T-helper 1 cell treated with Interleukin-12 subunit alpha and Interleukin-12 subunit beta and Interleukin-4 antibody, amounts not matched to agents 30 μg/mL and 1 μg/mL, for 36 hours (primary cell): ENCODE data around the gene CRACR2A.

Source experiments
- H3K27ac Mint-ChIP-seq: one replicate; pipeline ENCODE4 v1.8.0; 2021; ENCODE audit warnings: mild to moderate bottlenecking, mixed read lengths
- H3K27me3 Mint-ChIP-seq: one replicate; pipeline ENCODE4 v1.8.0; 2021; ENCODE audit warnings: low read depth, mixed read lengths
- H3K36me3 Mint-ChIP-seq: one replicate; pipeline ENCODE4 v1.8.0; 2021; ENCODE audit warnings: low read depth, mixed read lengths
- H3K4me1 Mint-ChIP-seq: one replicate; pipeline ENCODE4 v1.8.0; 2021; ENCODE audit warnings: low read depth, mixed read lengths
- H3K4me3 Mint-ChIP-seq: one replicate; pipeline ENCODE4 v1.8.0; 2021; ENCODE audit warnings: mild to moderate bottlenecking, moderate library complexity, mixed read lengths
- H3K9me3 Mint-ChIP-seq: one replicate; pipeline ENCODE4 v1.8.0; 2021; ENCODE audit warnings: mixed read lengths

CRACR2A gene

GRCh38 chr12:3722368-3722767 lies 30.5 kb downstream of the CRACR2A start:
- H3K9me3 Mint-ChIP-seq: peaks cover 60% of the 10 kb centered on the region
- peaks cover 82% of the 10 kb centered on the region for H3K36me3 Mint-ChIP-seq
- H3K27me3 Mint-ChIP-seq: no peaks in the 10 kb centered on the region
- H3K4me1 Mint-ChIP-seq: peaks cover 13% of the 10 kb centered on the region
- H3K4me3 Mint-ChIP-seq: no peak overlapping the region
- H3K27ac Mint-ChIP-seq: no peak overlapping the region

- no peaks in the 10 kb centered on the region for H3K27me3 Mint-ChIP-seq
- H3K4me3 Mint-ChIP-seq: no peak overlapping the region
- H3K27ac Mint-ChIP-seq: no peak overlapping the region
- H3K4me1 Mint-ChIP-seq: peaks cover 3% of the 10 kb centered on the region
- H3K9me3 Mint-ChIP-seq: peaks cover 54% of the 10 kb centered on the region
- peaks cover 82% of the 10 kb centered on the region for H3K36me3 Mint-ChIP-seq
Observed at GRCh38 chr12:3720772-3721171, 32.1 kb downstream of the CRACR2A start.

GRCh38 chr12:3718100-3718499 lies 34.8 kb downstream of the CRACR2A start:
- no peaks in the 10 kb centered on the region for H3K27me3 Mint-ChIP-seq
- no peak overlapping the region for H3K27ac Mint-ChIP-seq
- peaks cover 9% of the 10 kb centered on the region for H3K4me1 Mint-ChIP-seq
- no peak overlapping the region for H3K4me3 Mint-ChIP-seq
- H3K9me3 Mint-ChIP-seq: peaks cover 36% of the 10 kb centered on the region
- H3K36me3 Mint-ChIP-seq: peaks cover 63% of the 10 kb centered on the region

DNA sequence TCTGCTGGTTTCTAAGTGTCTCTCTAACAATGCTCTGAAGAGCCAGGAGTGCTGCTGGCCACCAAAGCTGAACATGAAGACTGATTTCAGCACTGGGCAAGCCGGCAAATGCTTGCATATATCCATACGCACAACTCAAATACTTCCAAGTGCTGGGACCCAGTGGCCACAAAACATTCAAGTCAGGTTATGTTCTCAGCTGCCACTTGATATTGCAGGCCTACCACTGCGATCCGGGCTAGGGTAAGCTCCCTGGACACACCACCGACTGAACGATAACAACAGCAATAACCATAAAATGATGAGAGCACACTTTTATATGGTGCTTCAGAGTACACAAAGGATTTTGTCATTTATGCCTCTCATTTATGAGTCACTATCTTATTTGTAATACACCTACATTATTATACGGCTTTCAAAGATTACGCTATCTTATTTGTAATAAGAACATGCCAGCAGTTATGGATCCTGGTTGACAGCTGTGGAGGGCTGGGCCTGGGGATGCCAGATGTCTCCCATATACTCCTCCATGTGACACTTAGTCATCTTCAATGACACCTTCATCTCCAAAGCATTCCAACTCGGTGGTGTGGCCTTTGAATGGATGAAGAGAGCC lies 35.5 kb downstream of the CRACR2A start:
- Mint-ChIP-seq H3K27ac (no peak overlapping the region), H3K9me3 (peaks cover 29% of the 10 kb centered on the region), H3K27me3 (no peaks in the 10 kb centered on the region), H3K4me3 (no peak overlapping the region), H3K36me3 (peaks cover 59% of the 10 kb centered on the region), H3K4me1 (peaks cover 9% of the 10 kb centered on the region)

DNA sequence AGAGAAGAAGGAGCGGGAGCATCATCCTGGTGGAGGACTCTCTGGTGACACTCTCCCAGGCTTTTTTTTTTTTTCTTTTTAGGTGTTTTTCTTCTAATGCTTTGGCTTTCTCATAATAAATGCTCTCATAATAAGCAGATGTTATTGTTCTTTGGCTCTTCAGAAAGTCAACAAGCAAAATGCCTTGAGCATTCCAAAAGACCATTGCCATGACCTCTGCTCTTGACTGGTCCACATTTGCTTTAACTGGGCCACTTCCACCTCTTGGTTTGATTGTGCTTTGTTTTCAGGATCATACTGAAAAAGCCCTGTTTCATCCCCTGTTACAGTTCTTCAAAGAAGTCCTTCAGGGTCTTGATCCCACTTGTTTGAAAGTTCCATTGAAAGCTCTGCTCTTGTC lies 36.9 kb downstream of the CRACR2A start:
- H3K9me3 Mint-ChIP-seq: peaks cover 15% of the 10 kb centered on the region
- H3K4me3 Mint-ChIP-seq: no peak overlapping the region
- H3K27ac Mint-ChIP-seq: no peak overlapping the region
- H3K27me3 Mint-ChIP-seq: no peaks in the 10 kb centered on the region
- H3K36me3 Mint-ChIP-seq: peaks cover 59% of the 10 kb centered on the region
- H3K4me1 Mint-ChIP-seq: peaks cover 12% of the 10 kb centered on the region

GRCh38 chr12:3713947-3714346 lies 39.0 kb downstream of the CRACR2A start:
- no peak overlapping the region for H3K27ac Mint-ChIP-seq
- peaks cover 49% of the 10 kb centered on the region for H3K36me3 Mint-ChIP-seq
- no peak overlapping the region for H3K4me3 Mint-ChIP-seq
- H3K27me3 Mint-ChIP-seq: no peaks in the 10 kb centered on the region
- H3K4me1 Mint-ChIP-seq: peaks cover 17% of the 10 kb centered on the region
- H3K9me3 Mint-ChIP-seq: peaks cover 3% of the 10 kb centered on the region

- peaks cover under 1% of the 10 kb centered on the region for H3K9me3 Mint-ChIP-seq
- no peak overlapping the region for H3K4me3 Mint-ChIP-seq
- H3K4me1 Mint-ChIP-seq: peaks cover 19% of the 10 kb centered on the region
- no peaks in the 10 kb centered on the region for H3K27me3 Mint-ChIP-seq
- H3K36me3 Mint-ChIP-seq: peaks cover 48% of the 10 kb centered on the region
- H3K27ac Mint-ChIP-seq: no peak overlapping the region
Observed at GRCh38 chr12:3713483-3713882, 39.4 kb downstream of the CRACR2A start.

- H3K27me3 Mint-ChIP-seq: no peaks in the 10 kb centered on the region
- H3K36me3 Mint-ChIP-seq: peaks cover 38% of the 10 kb centered on the region
- H3K4me3 Mint-ChIP-seq: no peak overlapping the region
- peaks cover 16% of the 10 kb centered on the region for H3K4me1 Mint-ChIP-seq
- no peaks in the 10 kb centered on the region for H3K9me3 Mint-ChIP-seq
- H3K27ac Mint-ChIP-seq: no peak overlapping the region
Observed at GRCh38 chr12:3712209-3712992, 40.5 kb downstream of the CRACR2A start.

DNA sequence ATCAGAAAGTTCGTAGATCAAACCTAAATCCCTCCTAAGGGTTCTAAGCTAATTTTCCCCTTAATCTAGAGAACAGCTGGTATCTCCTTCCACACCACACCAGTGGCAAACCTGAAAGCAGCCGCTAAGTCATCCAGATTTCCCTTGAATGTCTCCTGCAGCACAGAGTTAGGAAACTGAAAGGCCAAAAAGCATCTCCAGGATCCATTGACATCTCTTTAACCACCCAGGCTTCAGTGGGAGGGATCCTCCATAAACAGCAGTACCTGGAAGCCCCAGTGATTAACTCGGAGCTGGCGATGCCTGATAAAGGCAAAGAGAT lies 47.6 kb downstream of the CRACR2A start:
- Mint-ChIP-seq H3K27ac (no peak overlapping the region), H3K27me3 (no peaks in the 10 kb centered on the region), H3K4me1 (peaks cover 19% of the 10 kb centered on the region), H3K36me3 (peaks cover 27% of the 10 kb centered on the region), H3K9me3 (peaks cover 16% of the 10 kb centered on the region), H3K4me3 (no peak overlapping the region)

- H3K36me3 Mint-ChIP-seq: peaks cover 24% of the 10 kb centered on the region
- H3K27ac Mint-ChIP-seq: peak overlapping the region; percentile 31
- H3K4me3 Mint-ChIP-seq: peak overlapping the region; percentile 11
- no peaks in the 10 kb centered on the region for H3K27me3 Mint-ChIP-seq
- H3K9me3 Mint-ChIP-seq: peaks cover 16% of the 10 kb centered on the region
- peaks cover 15% of the 10 kb centered on the region for H3K4me1 Mint-ChIP-seq
Observed at GRCh38 chr12:3704512-3705353, 48.2 kb downstream of the CRACR2A start.

- peaks cover 16% of the 10 kb centered on the region for H3K9me3 Mint-ChIP-seq
- peaks cover 13% of the 10 kb centered on the region for H3K4me1 Mint-ChIP-seq
- no peak overlapping the region for H3K27ac Mint-ChIP-seq
- peaks cover 20% of the 10 kb centered on the region for H3K36me3 Mint-ChIP-seq
- no peaks in the 10 kb centered on the region for H3K27me3 Mint-ChIP-seq
- H3K4me3 Mint-ChIP-seq: no peak overlapping the region
Observed at GRCh38 chr12:3700861-3701260, 52.0 kb downstream of the CRACR2A start.

GRCh38 chr12:3698218-3698974 lies 54.5 kb downstream of the CRACR2A start:
- H3K27ac Mint-ChIP-seq: no peak overlapping the region
- H3K4me3 Mint-ChIP-seq: no peak overlapping the region

DNA sequence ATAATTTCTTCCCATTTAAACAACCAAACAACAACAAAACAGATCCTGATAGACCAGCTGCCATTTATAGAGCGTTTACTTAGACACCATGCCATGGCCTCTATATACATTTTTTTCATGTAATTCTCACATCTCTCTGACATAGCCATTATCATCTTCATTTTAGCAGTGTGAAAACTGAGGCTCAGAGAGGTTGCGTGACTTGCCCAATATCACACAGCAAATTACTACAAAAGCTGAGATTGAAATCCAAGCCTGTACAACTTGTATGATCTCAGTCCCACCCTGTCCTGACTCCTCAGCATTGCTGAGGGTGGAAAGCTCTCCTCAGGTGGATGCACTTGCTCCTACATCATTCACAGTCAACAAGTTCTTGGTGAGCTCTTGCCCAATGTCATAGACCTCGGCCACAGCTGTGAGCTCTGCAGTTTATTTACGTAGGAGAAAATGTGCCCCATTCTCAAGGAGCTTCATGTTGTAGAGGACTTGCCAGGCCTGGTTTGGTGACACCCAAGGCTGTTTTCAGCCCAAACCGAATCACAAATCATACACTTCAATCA lies 55.5 kb downstream of the CRACR2A start:
- Mint-ChIP-seq H3K27me3 (no peaks in the 10 kb centered on the region), H3K27ac (no peak overlapping the region), H3K4me3 (no peak overlapping the region), H3K9me3 (no peaks in the 10 kb centered on the region), H3K36me3 (peaks cover 35% of the 10 kb centered on the region), H3K4me1 (peaks cover 5% of the 10 kb centered on the region)

More at GRCh38 chr12:3698218-3698974, 54.5 kb downstream of the CRACR2A start:
- no peaks in the 10 kb centered on the region for H3K27me3 Mint-ChIP-seq
- H3K9me3 Mint-ChIP-seq: peaks cover 6% of the 10 kb centered on the region
- peaks cover 36% of the 10 kb centered on the region for H3K36me3 Mint-ChIP-seq
- H3K4me1 Mint-ChIP-seq: peaks cover 5% of the 10 kb centered on the region

DNA sequence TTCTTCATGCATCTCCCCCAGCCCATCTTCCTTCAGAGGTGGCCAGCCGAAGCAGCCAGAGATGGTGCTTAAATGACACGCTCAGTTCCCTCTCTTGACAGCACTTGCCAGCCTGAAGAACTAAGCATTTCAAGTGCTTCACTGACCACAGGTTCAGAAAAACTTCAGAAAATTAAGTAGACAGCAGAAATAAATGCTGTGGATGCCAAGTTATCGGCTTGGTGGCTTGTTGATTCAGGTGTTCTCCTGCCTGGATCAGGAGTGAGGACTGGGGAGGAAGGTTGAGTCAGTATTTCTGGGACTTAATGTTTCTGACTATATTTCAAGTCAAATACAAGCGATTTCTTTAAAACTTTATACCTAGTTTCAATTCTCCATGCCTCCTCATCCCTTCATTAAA lies 58.2 kb downstream of the CRACR2A start:
- Mint-ChIP-seq H3K4me3 (no peak overlapping the region), H3K4me1 (no peaks in the 10 kb centered on the region), H3K36me3 (peaks cover 52% of the 10 kb centered on the region), H3K27me3 (no peaks in the 10 kb centered on the region), H3K27ac (no peak overlapping the region), H3K9me3 (peaks cover 11% of the 10 kb centered on the region)
